Gastroesophageal sphincter (tissue), 3 donors: Measurements from ENCODE around the gene NHS.

Experiments used
- CTCF ChIP-seq, 4 experiments: fragments of 200-600 bp in 2 of 4; fragments of 450-650 bp in 2 of 4; sonication (generic) in 1 of 4; IDR thresholded peaks; one replicate each; pipeline ENCODE4 v1.5.1; 2017 to 2019; ENCODE audit warnings: antibody characterized with exemption in 4 of 4, mild to moderate bottlenecking in 2 of 4, moderate library complexity in 2 of 4
- EP300 ChIP-seq: sonication (generic); formaldehyde crosslinking; IDR thresholded peaks from one replicate; pipeline ENCODE4 v1.6.1; 2017; ENCODE audit warnings: antibody characterized with exemption, mild to moderate bottlenecking
- POLR2AphosphoS5 ChIP-seq: sonication (generic); formaldehyde crosslinking; IDR thresholded peaks from one replicate; pipeline ENCODE4 v1.6.1; 2017; ENCODE audit warnings: antibody characterized with exemption

- TF ChIP-seq CTCF (IDR thresholded peaks at IDR 0.05) = no peak
- TF ChIP-seq EP300 = no peak
- TF ChIP-seq POLR2AphosphoS5 = no peak
These were observed 172.7 kb downstream of the NHS start for GRCh38 chrX:17547658-17548057.
